Measurements from ENCODE around the gene BTNL9. TPM values are rescaled to one million over a fixed set of nuclear protein-coding genes. Genes with fewer than 3 reads are reported as not detected.
"Not testable (repeated sequence)": the region's sequence is repeated elsewhere in the genome, so short reads cannot be mapped to it uniquely, and the experiment has no call there.

BTNL9 gene
- total RNA-seq, 1 donor from 2014 or later: 26.0 TPM

- DNase-seq (ENCODE audit: low spot score): no peak
Measured at GRCh38 chr5:181099602-181100086, 59.6 kb downstream of the BTNL9 start.

GRCh38 chr5:181100121-181100875 lies 60.2 kb downstream of the BTNL9 start:
- DNase-seq (ENCODE audit: low spot score): no peak

- DNase-seq (ENCODE audit: low spot score): not testable (repeated sequence)
Measured at GRCh38 chr5:181101030-181101641, 61.1 kb downstream of the BTNL9 start.

- not testable (repeated sequence) for DNase-seq (ENCODE audit: low spot score)
Measured at GRCh38 chr5:181101930-181102674, 62.0 kb downstream of the BTNL9 start.

- not testable (repeated sequence) for DNase-seq (ENCODE audit: low spot score)
Measured at GRCh38 chr5:181104259-181104568, 64.1 kb downstream of the BTNL9 start.

GRCh38 chr5:181104606-181105390 lies 64.7 kb downstream of the BTNL9 start:
- DNase-seq (ENCODE audit: low spot score): peak; percentile 17

GRCh38 chr5:181105391-181106025 lies 65.4 kb downstream of the BTNL9 start:
- no peak for DNase-seq (ENCODE audit: low spot score)

GRCh38 chr5:181107699-181108098 lies 67.6 kb downstream of the BTNL9 start:
- no peak for DNase-seq (ENCODE audit: low spot score)

- no peak for DNase-seq (ENCODE audit: low spot score)
Measured at GRCh38 chr5:181108578-181109165, 68.6 kb downstream of the BTNL9 start.

GRCh38 chr5:181109489-181110013 lies 69.5 kb downstream of the BTNL9 start:
- no peak for DNase-seq (ENCODE audit: low spot score)

GRCh38 chr5:181111010-181111409 lies 70.9 kb downstream of the BTNL9 start:
- no peak for DNase-seq (ENCODE audit: low spot score)

Other genes starting within 250 kb of the BTNL9 start
- 151 TPM for gene MGAT1, start 237.5 kb upstream of the BTNL9 start, total RNA-seq
- 44.8 TPM for gene ZFP62, start 179.0 kb upstream of the BTNL9 start, total RNA-seq
- gene BTNL8, start 141.1 kb upstream of the BTNL9 start, total RNA-seq: not detected
- not detected for gene BTNL3, start 51.4 kb upstream of the BTNL9 start, total RNA-seq
- not detected for gene OR2V1, start 90.9 kb downstream of the BTNL9 start, total RNA-seq
- not detected for gene OR2V2, start 107.3 kb downstream of the BTNL9 start, total RNA-seq
- gene TRIM7, start 164.9 kb downstream of the BTNL9 start, total RNA-seq: 3.0 TPM
- 34.5 TPM for gene TRIM41, start 183.0 kb downstream of the BTNL9 start, total RNA-seq
- 1,824 TPM for gene RACK1, start 203.6 kb downstream of the BTNL9 start, total RNA-seq
- 22.5 TPM for gene TRIM52, start 220.9 kb downstream of the BTNL9 start, total RNA-seq